Airway epithelial cell (primary cell): ENCODE results near the gene NLRP14. TPM values are rescaled to one million over a fixed set of nuclear protein-coding genes. Genes with fewer than 3 reads are reported as not detected.

Source experiments
- total RNA-seq: library from RNA; depleted of rRNA; stranded (reverse); fragments of >200 nt; gene quantifications from 2 replicates; pipeline ENCODE4 v1.2.3, GENCODE V29; 2015

Gene NLRP14
- total RNA-seq: 0.07 TPM in 1 of 2 replicates, not detected in the other

GRCh38 chr11:7020183-7020917 is at the start of gene NLRP14, which contains the start of gene ZNF214:
NLRP14 (plus strand) TSS chr11:7020479; CDS start chr11:7038587, 18,108 bp downstream.
ZNF214 (minus strand) TSS chr11:7020346; CDS start chr11:7002835, 17,511 bp downstream.

GRCh38 chr11:7088921-7089320 is 68.6 kb downstream of the NLRP14 start, which contains the start of gene RBMXL2:
RBMXL2 (plus strand) TSS chr11:7088998; CDS start chr11:7089121, 123 bp downstream.

Other genes starting within 250 kb of the NLRP14 start
- gene OR2AG2, start 248.5 kb upstream of the NLRP14 start, total RNA-seq: 0.07 TPM in 1 of 2 replicates, not detected in the other
- not detected in 2 replicates for gene OR2AG1, start 237.5 kb upstream of the NLRP14 start, total RNA-seq
- gene OR6A2, start 220.8 kb upstream of the NLRP14 start, total RNA-seq: not detected in 2 replicates
- not detected in 2 replicates for gene OR10A5, start 174.8 kb upstream of the NLRP14 start, total RNA-seq
- not detected in 2 replicates for gene OR10A2, start 157.4 kb upstream of the NLRP14 start, total RNA-seq
- not detected in 2 replicates for gene OR10A4, start 143.9 kb upstream of the NLRP14 start, total RNA-seq
- not detected in 2 replicates for gene OR2D2, start 128.0 kb upstream of the NLRP14 start, total RNA-seq
- gene OR2D3, start 99.5 kb upstream of the NLRP14 start, total RNA-seq: not detected in 2 replicates
- 3.5 and 4.0 TPM in 2 replicates for gene ZNF215, start 94.1 kb upstream of the NLRP14 start, total RNA-seq
- 0.37 and 0.85 TPM in 2 replicates for gene ZNF214, start 133 bp upstream of the NLRP14 start, total RNA-seq
- not detected in 2 replicates for gene RBMXL2, start 68.5 kb downstream of the NLRP14 start, total RNA-seq
- 0.07 TPM in 1 of 2 replicates, not detected in the other for gene SYT9, start 231.4 kb downstream of the NLRP14 start, total RNA-seq